ENCODE measurements around the gene GKAP1.

DNA sequence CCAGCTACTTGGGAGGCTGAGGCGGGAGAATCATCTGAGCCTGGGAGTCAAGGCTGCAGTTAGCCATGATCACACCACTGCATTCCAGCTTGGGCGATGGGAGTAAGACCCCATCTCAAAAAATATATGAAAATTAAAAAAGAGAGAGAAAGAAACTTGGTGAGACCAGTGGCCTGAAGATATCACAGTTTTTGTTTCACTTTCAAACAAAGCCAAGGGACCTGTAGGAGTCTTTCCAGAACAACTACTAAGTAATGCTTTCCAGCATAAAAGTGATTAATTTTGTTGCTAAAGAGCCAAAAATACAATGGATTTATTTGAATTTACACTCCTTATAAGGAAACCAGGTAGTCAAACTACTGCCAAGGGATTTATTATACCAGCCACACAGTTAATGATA is 23.5 kb downstream of the GKAP1 start:
- TF ChIP-seq, protein P1, sequence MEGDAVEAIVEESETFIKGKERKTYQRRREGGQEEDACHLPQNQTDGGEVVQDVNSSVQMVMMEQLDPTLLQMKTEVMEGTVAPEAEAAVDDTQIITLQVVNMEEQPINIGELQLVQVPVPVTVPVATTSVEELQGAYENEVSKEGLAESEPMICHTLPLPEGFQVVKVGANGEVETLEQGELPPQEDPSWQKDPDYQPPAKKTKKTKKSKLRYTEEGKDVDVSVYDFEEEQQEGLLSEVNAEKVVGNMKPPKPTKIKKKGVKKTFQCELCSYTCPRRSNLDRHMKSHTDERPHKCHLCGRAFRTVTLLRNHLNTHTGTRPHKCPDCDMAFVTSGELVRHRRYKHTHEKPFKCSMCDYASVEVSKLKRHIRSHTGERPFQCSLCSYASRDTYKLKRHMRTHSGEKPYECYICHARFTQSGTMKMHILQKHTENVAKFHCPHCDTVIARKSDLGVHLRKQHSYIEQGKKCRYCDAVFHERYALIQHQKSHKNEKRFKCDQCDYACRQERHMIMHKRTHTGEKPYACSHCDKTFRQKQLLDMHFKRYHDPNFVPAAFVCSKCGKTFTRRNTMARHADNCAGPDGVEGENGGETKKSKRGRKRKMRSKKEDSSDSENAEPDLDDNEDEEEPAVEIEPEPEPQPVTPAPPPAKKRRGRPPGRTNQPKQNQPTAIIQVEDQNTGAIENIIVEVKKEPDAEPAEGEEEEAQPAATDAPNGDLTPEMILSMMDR (IDR thresholded peaks at IDR 0.05): no peak
- TF ChIP-seq, protein P2, sequence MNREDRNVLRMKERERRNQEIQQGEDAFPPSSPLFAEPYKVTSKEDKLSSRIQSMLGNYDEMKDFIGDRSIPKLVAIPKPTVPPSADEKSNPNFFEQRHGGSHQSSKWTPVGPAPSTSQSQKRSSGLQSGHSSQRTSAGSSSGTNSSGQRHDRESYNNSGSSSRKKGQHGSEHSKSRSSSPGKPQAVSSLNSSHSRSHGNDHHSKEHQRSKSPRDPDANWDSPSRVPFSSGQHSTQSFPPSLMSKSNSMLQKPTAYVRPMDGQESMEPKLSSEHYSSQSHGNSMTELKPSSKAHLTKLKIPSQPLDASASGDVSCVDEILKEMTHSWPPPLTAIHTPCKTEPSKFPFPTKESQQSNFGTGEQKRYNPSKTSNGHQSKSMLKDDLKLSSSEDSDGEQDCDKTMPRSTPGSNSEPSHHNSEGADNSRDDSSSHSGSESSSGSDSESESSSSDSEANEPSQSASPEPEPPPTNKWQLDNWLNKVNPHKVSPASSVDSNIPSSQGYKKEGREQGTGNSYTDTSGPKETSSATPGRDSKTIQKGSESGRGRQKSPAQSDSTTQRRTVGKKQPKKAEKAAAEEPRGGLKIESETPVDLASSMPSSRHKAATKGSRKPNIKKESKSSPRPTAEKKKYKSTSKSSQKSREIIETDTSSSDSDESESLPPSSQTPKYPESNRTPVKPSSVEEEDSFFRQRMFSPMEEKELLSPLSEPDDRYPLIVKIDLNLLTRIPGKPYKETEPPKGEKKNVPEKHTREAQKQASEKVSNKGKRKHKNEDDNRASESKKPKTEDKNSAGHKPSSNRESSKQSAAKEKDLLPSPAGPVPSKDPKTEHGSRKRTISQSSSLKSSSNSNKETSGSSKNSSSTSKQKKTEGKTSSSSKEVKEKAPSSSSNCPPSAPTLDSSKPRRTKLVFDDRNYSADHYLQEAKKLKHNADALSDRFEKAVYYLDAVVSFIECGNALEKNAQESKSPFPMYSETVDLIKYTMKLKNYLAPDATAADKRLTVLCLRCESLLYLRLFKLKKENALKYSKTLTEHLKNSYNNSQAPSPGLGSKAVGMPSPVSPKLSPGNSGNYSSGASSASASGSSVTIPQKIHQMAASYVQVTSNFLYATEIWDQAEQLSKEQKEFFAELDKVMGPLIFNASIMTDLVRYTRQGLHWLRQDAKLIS (CRISPR knock-in tag; IDR thresholded peaks at IDR 0.05; ENCODE audit: borderline replicate concordance): no peak
- TF ChIP-seq, protein P3, sequence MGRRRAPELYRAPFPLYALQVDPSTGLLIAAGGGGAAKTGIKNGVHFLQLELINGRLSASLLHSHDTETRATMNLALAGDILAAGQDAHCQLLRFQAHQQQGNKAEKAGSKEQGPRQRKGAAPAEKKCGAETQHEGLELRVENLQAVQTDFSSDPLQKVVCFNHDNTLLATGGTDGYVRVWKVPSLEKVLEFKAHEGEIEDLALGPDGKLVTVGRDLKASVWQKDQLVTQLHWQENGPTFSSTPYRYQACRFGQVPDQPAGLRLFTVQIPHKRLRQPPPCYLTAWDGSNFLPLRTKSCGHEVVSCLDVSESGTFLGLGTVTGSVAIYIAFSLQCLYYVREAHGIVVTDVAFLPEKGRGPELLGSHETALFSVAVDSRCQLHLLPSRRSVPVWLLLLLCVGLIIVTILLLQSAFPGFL (CRISPR knock-in tag; IDR thresholded peaks at IDR 0.05; ENCODE audit: borderline replicate concordance): no peak

Measured in WTC11 (cell line).